ENCODE measurements around the gene NOC4L.

The NOC4L gene

DNA sequence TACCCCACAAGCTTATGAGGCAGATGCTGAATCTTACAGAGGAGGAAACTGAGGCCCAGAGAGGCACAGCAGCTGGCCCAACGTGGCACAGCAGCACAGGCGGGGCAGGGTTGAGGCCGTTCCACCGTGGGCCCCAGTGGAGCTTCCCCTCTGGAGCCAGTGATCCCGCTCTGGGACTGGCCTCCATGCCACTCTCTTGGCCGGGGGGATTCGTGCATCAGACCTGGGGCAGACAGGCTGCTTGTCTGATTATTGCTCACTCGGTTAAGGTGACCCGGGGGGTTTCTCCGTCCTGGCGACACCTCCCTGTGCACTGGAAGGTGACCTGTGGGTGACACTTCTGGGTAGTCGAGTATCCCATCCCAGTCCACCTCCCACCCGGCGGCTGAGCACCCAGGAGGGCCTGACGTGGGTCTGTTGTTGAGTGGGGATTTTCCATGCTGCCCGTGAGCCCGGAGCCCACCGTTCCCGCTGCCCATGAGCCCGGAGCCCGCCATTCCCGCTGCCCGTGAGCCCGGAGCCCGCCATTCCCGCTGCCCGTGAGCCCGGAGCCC, 27.8 kb downstream of the NOC4L start:
- no peak for DNase-seq

DNA sequence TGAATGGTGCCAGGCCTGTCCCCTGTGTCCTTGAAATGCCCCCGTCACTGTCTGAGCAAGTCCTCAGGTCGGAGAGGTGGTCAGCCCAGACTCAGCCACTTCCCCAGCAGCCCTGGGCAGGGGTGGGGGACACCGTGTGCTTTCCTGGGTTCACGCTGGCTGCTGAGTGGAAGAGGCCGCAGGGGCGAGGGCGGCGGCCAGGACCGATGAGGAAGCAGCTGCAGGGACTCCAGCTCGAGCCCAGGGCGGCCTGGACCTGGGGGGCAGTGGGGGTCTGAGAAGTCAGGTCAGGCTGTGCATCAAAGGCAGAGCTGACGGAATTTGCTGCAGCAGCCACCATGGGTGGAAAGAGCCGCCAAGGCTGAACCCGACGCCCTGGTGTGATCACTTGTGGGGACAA, 28.4 kb downstream of the NOC4L start:
- no peak for DNase-seq

GRCh38 chr12:132173135-132174014, 29.1 kb downstream of the NOC4L start:
- DNase-seq, result no peak

DNA sequence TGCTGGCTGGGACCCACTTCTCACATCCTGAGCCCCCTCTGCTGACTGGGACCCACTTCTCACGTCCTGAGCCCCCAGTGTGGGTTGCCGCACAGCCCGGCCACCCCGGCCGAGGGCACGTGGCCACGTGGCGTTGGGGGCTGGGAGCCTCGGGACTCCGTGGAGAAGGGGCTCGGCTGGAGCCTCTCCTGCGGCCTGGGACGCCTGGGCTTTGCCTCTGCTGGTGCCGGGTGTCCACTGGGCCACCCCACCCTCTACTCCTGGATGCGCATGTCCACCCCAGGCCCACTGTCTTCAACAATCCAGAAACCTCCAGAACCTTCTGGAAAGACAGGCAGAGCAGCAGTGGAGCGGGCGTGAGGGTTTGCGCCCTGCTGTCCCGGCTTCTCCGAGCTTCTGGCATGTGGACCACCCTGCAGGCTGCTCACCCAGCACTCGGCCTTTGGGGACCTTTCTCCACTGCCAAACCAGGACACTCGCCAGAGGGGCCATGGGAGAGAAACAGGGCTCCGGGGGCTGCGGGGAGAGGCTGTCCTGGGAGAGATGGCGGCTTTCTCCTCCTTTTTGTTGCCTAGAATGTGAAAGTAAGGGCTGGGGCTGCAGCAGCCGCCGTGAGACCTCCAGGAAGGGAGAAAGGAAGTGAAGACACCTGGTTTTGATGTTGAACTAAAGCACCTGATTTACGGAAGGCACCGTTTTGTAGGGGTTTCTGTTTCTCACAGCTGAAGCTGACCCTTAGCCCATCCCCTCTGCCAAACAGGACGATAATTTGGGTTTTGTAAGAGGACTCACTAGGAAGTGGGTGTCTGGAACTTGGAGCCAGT, 30.0 kb downstream of the NOC4L start:
- DNase-seq, result no peak

- no peak for DNase-seq
Observed at GRCh38 chr12:132174839-132175490, 30.7 kb downstream of the NOC4L start.

GRCh38 chr12:132175496-132176384, 31.5 kb downstream of the NOC4L start:
- no peak for DNase-seq

- DNase-seq, result no peak
Observed at GRCh38 chr12:132176385-132176919, 32.2 kb downstream of the NOC4L start.

DNA sequence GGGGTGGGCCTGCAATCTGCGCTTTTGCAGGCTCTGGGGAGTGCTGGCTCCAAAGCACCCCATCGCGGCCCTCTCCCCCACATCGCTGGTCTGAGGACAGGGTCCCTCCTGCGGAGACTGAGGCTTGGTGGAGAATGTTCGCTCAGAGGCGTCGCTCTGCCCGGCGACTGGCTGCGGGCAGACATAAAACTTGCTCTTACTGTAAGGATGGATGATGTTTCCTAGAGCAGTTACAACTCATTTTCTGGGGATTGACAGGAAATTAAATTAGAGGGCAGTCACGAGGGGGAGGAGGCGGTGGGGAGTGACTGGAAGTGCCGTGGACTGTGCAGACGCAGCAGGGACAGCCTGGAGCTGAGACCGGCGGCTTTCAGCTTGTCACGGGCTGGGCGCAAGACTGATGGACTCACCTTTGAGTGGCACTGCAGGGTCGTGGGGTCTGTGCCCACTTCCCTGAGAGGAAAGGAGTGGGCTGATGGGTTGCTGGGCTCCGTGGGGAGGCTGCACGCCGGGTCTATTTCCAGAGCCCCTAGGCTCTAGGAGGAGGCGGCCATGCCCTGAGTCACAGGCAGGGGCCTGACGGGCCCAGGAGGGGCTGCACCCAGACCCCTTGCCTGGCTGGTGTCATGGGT, 32.8 kb downstream of the NOC4L start:
- DNase-seq, result no peak

DNA sequence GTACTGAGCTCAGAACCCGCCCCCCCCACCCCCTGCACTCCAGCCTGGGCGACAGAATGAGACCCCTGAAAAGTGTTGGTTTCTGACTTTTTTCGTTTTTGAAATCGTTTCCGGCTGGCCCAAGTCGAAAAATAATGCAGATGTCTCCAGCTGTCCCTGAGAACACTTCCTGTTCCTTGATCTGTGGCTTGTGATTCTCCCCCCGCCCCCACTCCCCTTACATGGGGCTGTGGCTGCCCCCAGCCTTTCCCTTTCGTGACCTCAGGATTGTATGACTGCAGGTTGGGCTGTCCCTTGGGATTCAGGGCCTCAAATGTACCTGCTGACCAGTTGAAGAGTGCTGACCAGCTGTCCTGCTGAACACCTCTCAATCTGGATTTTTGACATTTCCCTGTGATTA, 34.1 kb downstream of the NOC4L start:
- DNase-seq, result peak; percentile 24 to 51

DNA sequence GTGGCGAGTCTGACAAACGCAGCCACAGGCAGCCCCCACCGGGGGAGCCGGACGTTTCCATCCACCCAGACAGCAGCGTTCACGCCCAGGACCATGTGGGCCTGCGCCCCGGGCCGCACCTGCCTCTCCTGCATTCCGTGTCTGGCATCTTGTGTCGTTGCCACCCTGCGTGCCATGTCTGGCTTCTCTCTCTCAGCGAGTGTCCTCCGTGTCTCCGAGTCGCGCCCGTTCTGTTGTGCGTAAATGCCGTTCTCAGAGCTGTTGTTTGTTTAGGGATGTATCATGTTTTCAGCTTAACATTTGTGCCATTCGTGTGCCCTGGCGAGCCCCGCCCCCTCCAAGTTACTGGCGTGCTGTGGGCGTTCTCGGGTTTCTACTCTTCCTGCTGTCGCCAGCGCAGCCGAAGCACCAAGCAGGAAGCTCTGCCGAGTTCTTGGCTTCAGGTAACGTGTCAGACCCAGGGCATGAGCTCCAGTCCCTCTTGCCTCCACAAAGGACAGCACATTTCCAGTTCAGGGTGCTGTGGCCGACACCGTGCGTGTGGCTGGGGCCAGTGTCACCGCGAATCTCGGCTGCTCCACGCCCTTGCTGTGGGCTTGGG, 34.6 kb downstream of the NOC4L start:
- DNase-seq, result no peak

DNA sequence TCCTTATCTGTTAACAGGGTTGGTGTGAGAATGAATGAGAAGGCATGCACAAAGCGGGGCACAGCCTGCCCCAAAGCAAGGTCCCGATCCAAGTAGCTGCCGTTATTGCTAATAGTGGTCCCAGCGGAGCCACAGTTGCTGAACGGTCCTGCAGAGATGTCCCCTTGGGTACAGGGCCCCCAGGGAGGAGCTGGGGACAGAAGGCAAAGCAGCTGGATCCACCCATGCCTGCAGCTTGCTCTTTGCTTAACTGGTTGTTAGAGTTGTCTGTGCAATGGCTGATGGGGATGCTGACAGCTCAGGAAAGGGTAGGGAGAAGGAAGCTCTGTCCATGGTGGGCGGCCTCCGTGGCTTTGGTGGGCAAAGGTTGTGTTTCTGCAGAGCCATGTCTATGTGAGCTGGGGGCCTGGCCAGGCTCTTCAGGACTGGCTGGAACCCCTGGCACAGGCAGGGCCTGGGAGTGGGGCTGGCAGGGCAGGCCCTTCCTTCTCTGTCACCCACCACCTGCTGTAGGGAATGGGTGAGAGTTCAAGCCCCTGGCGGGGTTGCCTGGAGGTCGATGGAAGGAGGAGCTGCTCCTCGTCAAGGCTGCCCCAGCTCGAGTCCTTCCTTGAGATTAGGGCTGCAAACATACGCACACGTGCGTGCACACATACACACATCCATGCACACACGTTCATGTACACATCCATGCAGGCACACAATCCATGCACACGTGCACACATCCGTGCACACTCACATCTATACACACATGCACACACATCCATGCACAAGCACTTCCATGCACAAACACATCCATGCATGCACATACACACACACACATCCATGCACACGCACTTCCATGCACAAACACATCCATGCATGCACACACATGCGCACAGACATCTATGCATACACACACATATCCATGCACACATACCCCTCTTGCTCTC, 35.4 kb downstream of the NOC4L start:
- DNase-seq, result no peak

- no peak for DNase-seq
Observed at GRCh38 chr12:132180648-132181546, 36.6 kb downstream of the NOC4L start.

DNA sequence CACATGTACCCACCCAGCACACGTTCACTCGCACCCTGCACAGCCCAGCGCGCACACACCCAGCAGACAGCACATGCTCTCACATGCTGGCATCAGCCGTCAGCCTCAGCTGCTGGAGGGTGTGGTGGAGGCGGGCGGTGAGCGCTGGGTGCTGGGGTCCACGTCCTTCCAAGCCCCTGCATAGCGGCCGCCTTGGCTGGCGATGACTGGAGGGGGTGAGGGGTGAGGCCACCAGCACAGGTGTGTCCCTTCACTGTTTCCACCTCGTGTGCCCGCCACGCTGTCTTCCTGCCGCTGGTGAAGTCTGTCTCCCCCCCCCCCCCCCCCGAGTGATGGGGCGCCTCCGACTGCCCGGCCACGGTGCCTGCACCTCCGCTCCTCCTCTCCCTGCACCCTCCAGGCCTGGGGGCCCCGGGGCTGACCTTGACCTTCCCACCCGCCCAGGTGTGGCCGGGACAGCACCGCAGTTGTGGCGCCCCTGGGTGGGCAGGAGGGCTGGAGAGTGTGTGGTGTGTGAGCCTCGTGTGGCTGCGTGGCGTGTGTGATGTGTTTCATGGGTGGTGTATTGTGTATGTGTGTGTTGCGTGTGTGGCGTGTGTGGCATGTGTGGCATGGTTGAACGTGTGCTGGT, 37.4 kb downstream of the NOC4L start:
- DNase-seq, result no peak

DNA sequence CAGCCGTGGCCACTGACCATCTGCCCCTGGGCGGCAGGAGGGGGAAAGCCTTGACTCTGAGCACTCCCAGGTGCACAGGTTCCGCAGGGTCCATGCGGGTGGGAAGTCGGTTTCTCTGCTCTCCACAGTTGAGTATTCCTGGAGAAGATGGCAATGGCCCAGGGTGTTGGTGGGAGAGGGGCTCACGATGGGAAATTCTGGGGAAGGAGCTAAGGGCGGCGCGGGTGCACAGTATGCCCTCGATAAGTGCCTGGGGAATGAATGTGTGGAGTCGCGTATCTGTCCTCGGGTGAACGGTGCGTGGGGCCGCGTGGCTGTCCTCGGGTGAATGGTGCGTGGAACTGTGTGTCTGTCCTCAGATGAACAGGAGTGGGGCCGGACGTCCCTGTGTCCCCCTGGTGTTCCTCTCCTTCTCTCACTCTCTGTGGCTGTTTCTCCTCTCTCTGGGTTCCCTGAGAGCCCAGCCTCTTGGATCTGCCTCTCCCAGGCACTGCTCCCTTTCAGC, 38.0 kb downstream of the NOC4L start:
- DNase-seq, result no peak

GRCh38 chr12:132182711-132183365, 38.6 kb downstream of the NOC4L start:
- DNase-seq, result no peak

DNA sequence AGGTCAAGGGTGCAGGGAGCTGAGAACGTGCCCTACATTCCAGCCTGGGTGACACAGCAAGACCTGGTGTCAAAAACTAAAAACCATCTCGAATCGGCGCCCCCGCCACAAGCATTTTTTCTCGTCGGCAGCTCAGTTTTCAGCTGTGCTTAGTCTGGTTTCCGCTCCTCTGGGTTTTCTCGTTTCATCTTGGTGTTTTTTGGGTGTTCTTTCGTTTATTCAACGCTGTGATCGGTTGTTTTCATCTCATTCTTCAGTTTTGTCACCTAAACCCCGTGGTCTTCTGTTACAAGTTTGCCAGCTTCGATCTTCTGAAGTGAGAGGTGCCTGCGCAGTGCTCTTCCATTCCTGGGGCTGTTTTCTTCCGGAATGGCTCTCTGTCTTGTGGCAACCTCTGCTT, 41.4 kb downstream of the NOC4L start:
- DNase-seq, result peak in 1 of 2 experiments; percentile 31

DNA sequence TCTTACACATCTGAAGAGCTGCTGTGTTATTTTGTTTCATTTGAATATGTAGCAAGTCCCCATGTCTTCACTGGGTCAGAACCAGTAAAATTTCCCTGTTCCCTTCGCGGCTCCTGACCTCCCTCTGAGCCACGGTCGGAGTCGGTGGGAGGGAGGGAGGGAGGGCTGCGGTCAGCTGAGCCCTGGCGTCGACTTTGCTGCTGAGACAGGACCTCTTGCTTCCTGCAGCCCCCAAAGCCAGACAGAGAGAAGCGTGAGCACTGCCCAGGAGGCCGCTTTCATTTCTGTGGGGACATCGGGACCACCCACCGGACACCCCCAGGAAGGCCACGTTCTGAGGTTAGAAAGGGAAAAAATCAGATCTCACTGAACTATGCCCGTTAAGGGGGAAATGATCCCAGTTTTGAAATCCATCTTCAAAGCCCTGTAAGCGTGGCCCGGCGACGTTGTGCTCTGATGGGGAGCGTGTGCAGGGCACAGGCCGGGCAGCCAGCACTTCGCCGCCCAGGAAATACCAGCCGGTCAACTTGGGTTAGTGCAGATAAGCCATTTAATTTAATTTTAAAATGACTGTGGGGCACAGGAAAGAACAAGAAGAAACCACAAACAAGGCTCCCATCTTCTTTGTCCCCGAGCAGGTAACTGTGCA, 42.1 kb downstream of the NOC4L start:
- no peak for DNase-seq

Measured in Kasumi-1 (cell line).